Measurements from ENCODE around the gene MYOZ2. TPM values are rescaled to one million over a fixed set of nuclear protein-coding genes. Genes with fewer than 3 reads are reported as not detected.
A peak's percentile ranks its signal among the peaks of the same experiment; 100 is the strongest.

The MYOZ2 gene
- total and polyA plus RNA-seq, 2 of the 13 experiments (the other 11 are each of a cell fraction or from before 2014, with no cell fraction given) = 0.03 TPM; not detected in 1

GRCh38 chr4:119212234-119212963 is 76.8 kb downstream of the MYOZ2 start, which contains the start of gene USP53 (continued):
- TF ChIP-seq ZNF704 (CRISPR knock-in tag; IDR thresholded peaks at IDR 0.05; ENCODE audit: borderline replicate concordance) (peak; percentile 67; the same call in 1 of the 2 replicates), ZNF232 (CRISPR knock-in tag; IDR thresholded peaks at IDR 0.05; ENCODE audit: borderline replicate concordance) (peak; percentile 26; the same call in 1 of the 2 replicates), GATA4 (IDR thresholded peaks at IDR 0.05; ENCODE audit: borderline replicate concordance, low read depth) (no peak; the same call in 1 of the 2 replicates), NFIC (IDR thresholded peaks at IDR 0.05; ENCODE audit: low read length) (no peak), CEBPG (CRISPR knock-in tag; IDR thresholded peaks at IDR 0.05) (peak; percentile 6; the same call in 1 of the 2 replicates), ZUFSP (CRISPR knock-in tag; IDR thresholded peaks at IDR 0.05; ENCODE audit: borderline replicate concordance) (no peak), ZNF510 (CRISPR knock-in tag; IDR thresholded peaks at IDR 0.05; ENCODE audit: low read depth) (0 out of 2 replicates have a peak, but pooled peaks have one; percentile 65), HNRNPLL (IDR thresholded peaks at IDR 0.05; ENCODE audit: low read depth, low read length, poor library complexity, severe bottlenecking) (peak; percentile 85), ZFP82 (CRISPR knock-in tag; IDR thresholded peaks at IDR 0.05; ENCODE audit: borderline replicate concordance) (no peak), ZNF580 (CRISPR knock-in tag; IDR thresholded peaks at IDR 0.05; ENCODE audit: borderline replicate concordance, low read depth) (peak; percentile 30; the same call in 1 of the 2 replicates), HOMEZ (CRISPR knock-in tag; IDR thresholded peaks at IDR 0.05; ENCODE audit: low read depth) (peak; percentile 97), ZNF383 (CRISPR knock-in tag; IDR thresholded peaks at IDR 0.05; ENCODE audit: borderline replicate concordance) (no peak), HOXA5 (CRISPR knock-in tag; IDR thresholded peaks at IDR 0.05) (no peak; the same call in none of the 2 replicates), BCL3 (CRISPR knock-in tag; IDR thresholded peaks at IDR 0.05) (peak; percentile 85; the same call in 1 of the 2 replicates), RBM39 (IDR thresholded peaks at IDR 0.05; ENCODE audit: low read depth, low read length, poor library complexity, severe bottlenecking) (peak; percentile 60), ZNF558 (CRISPR knock-in tag; IDR thresholded peaks at IDR 0.05; ENCODE audit: borderline replicate concordance) (peak; percentile 4; the same call in 1 of the 2 replicates), GMEB1 (CRISPR knock-in tag; IDR thresholded peaks at IDR 0.05; ENCODE audit: borderline replicate concordance) (peak; percentile 64; the same call in 1 of the 2 replicates), ZC3H13 (CRISPR knock-in tag; IDR thresholded peaks at IDR 0.05) (no peak), ZNF619 (CRISPR knock-in tag; IDR thresholded peaks at IDR 0.05) (no peak)

Measured in HepG2 (cell line).